Measurements from ENCODE around the gene TXNRD3.

DNA sequence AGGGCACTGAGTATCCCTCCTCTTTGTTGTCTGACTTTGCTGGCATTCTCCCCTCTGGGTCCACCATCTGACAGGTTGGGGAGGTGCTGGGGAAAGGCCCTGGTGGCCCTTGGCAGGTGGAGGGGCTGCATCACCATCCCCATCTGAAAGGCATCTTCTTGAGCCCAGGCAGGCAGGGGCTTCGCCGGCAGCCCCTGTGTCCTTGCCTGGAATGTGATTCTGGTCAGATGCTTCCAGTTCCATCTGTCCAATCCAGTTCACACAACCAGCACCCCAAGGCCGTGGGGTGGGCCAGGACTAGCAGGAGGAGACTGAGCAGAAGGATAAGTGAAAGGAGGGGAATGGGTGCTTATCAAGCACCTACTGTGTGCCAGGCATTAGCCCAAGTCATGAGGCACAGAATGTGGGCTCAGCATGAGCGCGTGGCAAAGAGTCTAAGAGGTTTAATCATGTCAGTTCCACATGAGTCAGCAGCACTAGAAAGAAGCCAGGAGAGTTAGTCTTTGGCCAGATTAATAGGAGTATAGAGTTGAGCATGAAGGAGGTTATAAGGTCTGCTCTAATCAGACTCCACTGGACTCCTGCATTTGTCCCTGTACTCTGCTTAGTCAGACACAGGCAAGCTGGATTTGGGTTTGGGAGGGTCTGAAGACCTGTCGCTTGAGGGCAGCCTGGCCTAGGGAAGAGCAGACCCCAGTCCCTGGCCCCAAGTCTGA lies 10.5 kb upstream of the TXNRD3 start:
- TF ChIP-seq ELF4 (IDR thresholded peaks at IDR 0.05) (no peak), FOXK2 (IDR thresholded peaks at IDR 0.05) (no peak), SUZ12 (IDR thresholded peaks at IDR 0.05) (no peak), NFRKB (IDR thresholded peaks at IDR 0.05) (no peak)
